Panc1 (cell line): ENCODE measurements around the gene ANO2. TPM values are rescaled to one million over a fixed set of nuclear protein-coding genes. Genes with fewer than 3 reads are reported as not detected.

Experiments
- ATAC-seq: fragments of 200-7000 bp; cut with Tn5 transposase; 2 replicates; pipeline ENCODE4 v1.9.1; 2020; ENCODE audit warnings: mild to moderate bottlenecking, moderate library complexity
- BruUV-seq: library from RNA; stranded (reverse); fragments of 400-500 nt; replicated peaks from 2 replicates; lab custom pipeline; 2021; lab: Mats Ljungman, UMichigan
- CTCF ChIA-PET: fragments of 300-600 bp; sonication (Branson Sonifier 250); formaldehyde crosslinking; loops from one replicate; lab custom pipeline; 2022; ENCODE audit warnings: antibody characterized with exemption; lab: Charles Lee
- POLR2A ChIA-PET: fragments of 300-600 bp; sonication (Branson Sonifier 250); formaldehyde crosslinking; loops from one replicate; lab custom pipeline; 2022; ENCODE audit warnings: antibody characterized with exemption; lab: Charles Lee
- DNase-seq: peaks from one replicate; pipeline ENCODE4 v3.0.0-alpha.2; 2010; ENCODE audit warnings: low read depth, low spot score
- H3K27ac ChIP-seq: 2 replicates; pipeline ENCODE4 v1.5.1; 2011; ENCODE audit warnings: mild to moderate bottlenecking, low read length, inconsistent platforms
- H3K27me3 ChIP-seq: fragments of 200-500 bp; sonication (Bioruptor generic); 2 replicates; pipeline ENCODE4 v1.6.0; 2014; ENCODE audit warnings: low read length, inconsistent platforms; ENCODE audit not compliant: control insufficient read depth, insufficient read depth
- H3K36me3 ChIP-seq: fragments of 200-500 bp; sonication (Bioruptor generic); 2 replicates; pipeline ENCODE4 v1.5.1; 2014; ENCODE audit warnings: inconsistent platforms, mild to moderate bottlenecking, low read length, moderate library complexity; ENCODE audit not compliant: control insufficient read depth, insufficient read depth
- H3K4me1 ChIP-seq: 2 replicates; pipeline ENCODE4 v1.5.1; 2011; ENCODE audit warnings: inconsistent platforms, mild to moderate bottlenecking, low read length, moderate library complexity; ENCODE audit not compliant: control insufficient read depth, insufficient read depth
- H3K4me3 ChIP-seq, 2 experiments: 2 replicates each; pipeline ENCODE4 v1.5.1; 2011 to 2012; ENCODE audit warnings: low read depth in 2 of 2, low read length in 2 of 2, mild to moderate bottlenecking in 2 of 2, inconsistent platforms in 1 of 2, moderate library complexity in 1 of 2
- H3K9me3 ChIP-seq: fragments of 200-500 bp; sonication (Bioruptor generic); 2 replicates; pipeline ENCODE4 v1.5.1; 2014; ENCODE audit warnings: low read depth, mild to moderate bottlenecking, inconsistent platforms, low read length, moderate library complexity; ENCODE audit not compliant: control insufficient read depth, insufficient read depth
- CTCF ChIP-seq: fragments of 450-650 bp; IDR thresholded peaks from 2 replicates; pipeline ENCODE4 v1.5.1; 2017; ENCODE audit warnings: mild to moderate bottlenecking
- POLR2AphosphoS5 ChIP-seq: IDR thresholded peaks from 2 replicates; pipeline ENCODE4 v1.6.1; 2012; ENCODE audit warnings: mild to moderate bottlenecking, low read depth, low read length, moderate library complexity
- REST ChIP-seq, 2 experiments: IDR thresholded peaks; 2 replicates each; pipeline ENCODE4 v1.6.1; 2011 to 2012; ENCODE audit warnings: low read depth in 2 of 2, control low read depth in 1 of 2, low read length in 1 of 2, mild to moderate bottlenecking in 1 of 2, moderate library complexity in 1 of 2; ENCODE audit not compliant: insufficient read depth in 1 of 2
- SIN3A ChIP-seq: IDR thresholded peaks from 2 replicates; pipeline ENCODE4 v1.6.1; 2012; ENCODE audit warnings: low read depth, mild to moderate bottlenecking, low read length, moderate library complexity, borderline replicate concordance; ENCODE audit not compliant: insufficient read depth
- TCF7L2 ChIP-seq: IDR thresholded peaks from 2 replicates; pipeline ENCODE4 v1.6.1; 2011; ENCODE audit warnings: mild to moderate bottlenecking, low read depth, low read length, inconsistent platforms
- in situ Hi-C: cut with HindIII; loops from 2 replicates; pipeline ENCODE4 v1.10.0; 2016; ENCODE audit warnings: low sequenced_read_pairs, low pct_unique_long_range_greater_than_20kb
- intact Hi-C: fragments of 100-400 bp; cut with micrococcal nuclease; formaldehyde crosslinking; loops from one replicate; pipeline ENCODE4 v1.10.0; 2022; ENCODE audit not compliant: unreplicated experiment
- total RNA-seq: library from RNA; stranded (reverse); gene quantifications from one replicate; pipeline ENCODE4 v1.2.1, GENCODE V29; 2021; ENCODE audit not compliant: unreplicated experiment

Gene ANO2
- total RNA-seq, 1 experiment from 2014 or later: not detected

GRCh38 chr12:5969974-5970690, 25.1 kb upstream of the ANO2 start:
- no peaks in the 10 kb centered on the region for H3K36me3 ChIP-seq
- intact Hi-C loops (no loop called here), in situ Hi-C loops (no loop called here)
- ChIA-PET POLR2A (no interaction called here), CTCF (no interaction called here)
- H3K4me3 ChIP-seq: no peak overlapping the region
- ATAC-seq (no peak), DNase-seq (no peak)
- H3K9me3 ChIP-seq: no peaks in the 10 kb centered on the region
- H3K27me3 ChIP-seq: no peaks in the 10 kb centered on the region
- H3K4me1 ChIP-seq: no peaks in the 10 kb centered on the region
- H3K27ac ChIP-seq: no peak overlapping the region
- TF ChIP-seq SIN3A: no peak
- no peak; the same call in 1 of the 2 replicates for TF ChIP-seq CTCF
- TF ChIP-seq POLR2AphosphoS5: no peak
- no peak for TF ChIP-seq TCF7L2
- no peak for TF ChIP-seq REST (IDR thresholded peaks at IDR 0.05; ENCODE audit: insufficient read depth in 1 of 2, low read depth in 2 of 2, low read length in 1 of 2)
- no TSS peak for BruUV-seq

- Histone ChIP-seq H3K4me1 (no peaks in the 10 kb centered on the region), H3K27ac (no peak overlapping the region), H3K4me3 (no peak overlapping the region), H3K36me3 (no peaks in the 10 kb centered on the region), H3K9me3 (no peaks in the 10 kb centered on the region), H3K27me3 (no peaks in the 10 kb centered on the region)
- POLR2A ChIA-PET: no interaction called here
- TF ChIP-seq POLR2AphosphoS5 (no peak), CTCF (no peak), REST (IDR thresholded peaks at IDR 0.05; ENCODE audit: insufficient read depth in 1 of 2, low read depth in 2 of 2, low read length in 1 of 2) (no peak), SIN3A (no peak), TCF7L2 (no peak)
- no TSS peak for BruUV-seq
- CTCF ChIA-PET: no interaction called here
- intact Hi-C loops: no loop called here
- in situ Hi-C loops: no loop called here
- ATAC-seq (no peak), DNase-seq (no peak)
Observed at GRCh38 chr12:5969156-5969973, 24.3 kb upstream of the ANO2 start.
